HTR-8/SVneo (cell line): ENCODE data around the gene TMEM178B.
"Not testable (repeated sequence)": the region's sequence is repeated elsewhere in the genome, so short reads cannot be mapped to it uniquely, and the experiment has no call there.

Experiments
- DNase-seq: peaks from one replicate; pipeline ENCODE4 v3.0.0; 2011; ENCODE audit warnings: low spot score, mixed read lengths; ENCODE audit not compliant: insufficient read length
- FAIRE-seq: peaks from 2 replicates; lab custom pipeline; 2011; peaks lifted over from hg19 to GRCh38; lab: Jason Lieb, UNC

TMEM178B gene

GRCh38 chr7:141073173-141073640, 657 bp upstream of the TMEM178B start:
- no peak for FAIRE-seq
- no peak for DNase-seq

GRCh38 chr7:141074162-141074991, 513 bp downstream of the TMEM178B start:
- FAIRE-seq, result no peak
- no peak for DNase-seq

GRCh38 chr7:141074997-141075396, 1.1 kb downstream of the TMEM178B start:
- DNase-seq (no peak), FAIRE-seq (no peak)

- DNase-seq, result no peak
- no peak for FAIRE-seq
Measured at GRCh38 chr7:141076377-141076776, 2.5 kb downstream of the TMEM178B start.

GRCh38 chr7:141079219-141079618, 5.4 kb downstream of the TMEM178B start:
- DNase-seq (no peak), FAIRE-seq (no peak)

GRCh38 chr7:141089490-141089889, 15.6 kb downstream of the TMEM178B start:
- FAIRE-seq, result not testable (repeated sequence)

GRCh38 chr7:141094336-141095070, 20.6 kb downstream of the TMEM178B start:
- FAIRE-seq (no peak), DNase-seq (no peak)

More at GRCh38 chr7:141089490-141089889, 15.6 kb downstream of the TMEM178B start:
- DNase-seq, result not testable (repeated sequence)

GRCh38 chr7:141097430-141097829, 23.6 kb downstream of the TMEM178B start:
- no peak for DNase-seq
- no peak for FAIRE-seq

GRCh38 chr7:141102436-141102835, 28.6 kb downstream of the TMEM178B start:
- FAIRE-seq (no peak), DNase-seq (no peak)

- FAIRE-seq (no peak), DNase-seq (no peak)
Measured at GRCh38 chr7:141103847-141104429, 30.1 kb downstream of the TMEM178B start.

- DNase-seq (no peak), FAIRE-seq (no peak)
Measured at GRCh38 chr7:141113131-141113530, 39.3 kb downstream of the TMEM178B start.

- DNase-seq (no peak), FAIRE-seq (no peak)
Measured at GRCh38 chr7:141114029-141114664, 40.3 kb downstream of the TMEM178B start.

- FAIRE-seq (no peak), DNase-seq (no peak)
Measured at GRCh38 chr7:141115965-141116364, 42.1 kb downstream of the TMEM178B start.

GRCh38 chr7:141116661-141117060, 42.8 kb downstream of the TMEM178B start:
- DNase-seq, FAIRE-seq: not testable (repeated sequence)

GRCh38 chr7:141118767-141119166, 44.9 kb downstream of the TMEM178B start:
- no peak for FAIRE-seq

GRCh38 chr7:141119187-141119586, 45.3 kb downstream of the TMEM178B start:
- FAIRE-seq, result no peak

More at GRCh38 chr7:141118767-141119166, 44.9 kb downstream of the TMEM178B start:
- no peak for DNase-seq

GRCh38 chr7:141122736-141123135, 48.9 kb downstream of the TMEM178B start:
- DNase-seq (no peak), FAIRE-seq (no peak)

More at GRCh38 chr7:141119187-141119586, 45.3 kb downstream of the TMEM178B start:
- DNase-seq, result no peak

GRCh38 chr7:141123522-141123921, 49.7 kb downstream of the TMEM178B start:
- DNase-seq, result no peak
- FAIRE-seq, result no peak

- FAIRE-seq, result no peak
Measured at GRCh38 chr7:141126107-141126506, 52.2 kb downstream of the TMEM178B start.

GRCh38 chr7:141128506-141128905, 54.6 kb downstream of the TMEM178B start:
- FAIRE-seq (no peak), DNase-seq (no peak)

More at GRCh38 chr7:141126107-141126506, 52.2 kb downstream of the TMEM178B start:
- no peak for DNase-seq
